GM19035 (cell line): Measurements from ENCODE around the gene APOO.
"Not testable (repeated sequence)": the region's sequence is repeated elsewhere in the genome, so short reads cannot be mapped to it uniquely, and the experiment has no call there.

Experiments used
- ATAC-seq: cut with Tn5 transposase; IDR thresholded peaks from one replicate; pipeline ENCODE4 v1.9.1; 2021; ENCODE audit not compliant: unreplicated experiment

Gene APOO

DNA sequence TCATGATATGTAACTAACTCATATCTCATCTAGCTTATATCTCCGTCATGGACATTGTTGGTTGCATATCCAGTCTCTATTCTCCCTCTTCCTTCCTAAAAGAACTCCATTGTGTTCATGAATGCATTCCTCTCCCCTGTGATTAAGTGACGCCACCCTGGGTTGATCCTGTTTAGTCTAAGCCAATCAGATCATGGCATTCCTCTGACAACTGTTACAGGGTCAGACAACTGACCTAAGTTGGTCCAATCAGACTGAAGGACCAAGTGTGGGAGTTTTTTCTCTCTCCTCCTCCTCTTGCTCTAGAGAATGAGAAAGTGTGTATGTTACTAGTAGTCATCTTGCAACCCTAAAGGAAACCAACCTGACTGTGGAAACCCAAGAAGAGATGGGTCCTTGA, 3.6 kb downstream of the APOO start:
- no peak for ATAC-seq

- no peak for ATAC-seq
Observed at GRCh38 chrX:23902419-23902818, 5.3 kb downstream of the APOO start.

DNA sequence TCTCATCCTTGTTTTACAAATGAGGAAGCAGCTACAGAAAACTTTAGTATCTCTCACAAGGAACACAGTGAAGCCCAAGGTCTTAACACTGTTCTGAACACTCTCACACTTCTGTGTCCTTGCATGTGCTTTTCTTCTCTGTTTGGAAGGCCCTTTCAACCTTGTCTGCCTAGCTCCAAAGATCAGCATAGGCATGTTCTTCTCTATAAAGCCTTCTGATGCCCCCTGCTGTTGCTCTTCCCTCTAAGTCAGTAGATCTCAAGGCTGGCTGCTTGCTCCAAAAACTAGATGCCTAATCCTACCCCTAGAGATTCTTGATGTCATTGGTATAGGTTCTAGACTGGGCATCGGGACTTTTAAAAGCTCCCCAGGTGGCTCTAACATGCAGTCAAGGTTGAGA, 5.9 kb downstream of the APOO start:
- ATAC-seq, result peak; percentile 56

- no peak for ATAC-seq
Observed at GRCh38 chrX:23901060-23901459, 6.7 kb downstream of the APOO start.

GRCh38 chrX:23900220-23900797, 7.4 kb downstream of the APOO start:
- ATAC-seq, result no peak

DNA sequence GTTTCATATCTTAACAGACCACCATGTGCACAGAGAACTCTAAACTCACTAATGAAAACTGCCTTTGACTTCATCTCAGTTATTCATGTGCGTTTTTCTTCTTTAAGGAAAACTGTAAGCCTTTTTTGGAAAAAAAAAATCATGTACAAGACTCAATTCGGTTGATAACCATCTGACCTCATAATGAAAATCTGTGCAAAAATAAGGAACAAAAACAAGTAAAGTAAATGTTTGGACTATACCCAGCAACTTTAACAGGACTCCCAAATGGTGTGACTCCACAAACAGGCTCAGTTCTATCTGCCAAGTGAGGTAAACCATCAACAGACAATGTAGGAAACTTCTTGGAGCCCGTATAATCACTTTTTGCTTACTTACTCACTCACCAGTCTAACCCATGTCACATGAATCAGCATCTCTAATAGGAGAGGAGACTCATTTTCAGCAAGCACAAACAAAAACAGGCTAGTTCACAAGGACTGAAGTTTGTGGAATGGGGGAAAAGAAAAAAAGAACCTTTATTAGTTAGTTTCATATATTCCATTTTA, 9.3 kb downstream of the APOO start:
- no peak for ATAC-seq

- no peak for ATAC-seq
Observed at GRCh38 chrX:23896981-23897380, 10.8 kb downstream of the APOO start.

DNA sequence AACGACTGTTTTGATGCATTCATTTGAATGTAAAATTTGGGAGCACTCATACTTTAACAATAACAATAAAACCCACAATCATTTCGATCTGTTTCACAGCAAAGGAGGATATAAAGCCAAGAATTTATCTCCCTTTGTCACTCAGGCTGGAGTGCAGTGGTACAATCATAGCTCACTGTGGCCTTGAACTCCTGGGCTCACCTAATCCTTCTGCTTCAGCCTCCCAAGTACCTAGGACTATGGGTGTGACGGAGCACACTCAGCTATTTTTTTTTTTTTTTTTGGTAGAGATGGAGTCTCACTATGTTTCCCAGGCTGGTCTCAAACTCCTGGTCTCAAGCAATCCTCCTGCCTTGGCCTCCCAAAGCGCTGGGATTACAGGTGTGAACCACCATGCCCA, 11.2 kb downstream of the APOO start:
- ATAC-seq, result not testable (repeated sequence)

- ATAC-seq, result not testable (repeated sequence)
Observed at GRCh38 chrX:23894993-23895392, 12.7 kb downstream of the APOO start.

GRCh38 chrX:23890933-23891332, 16.8 kb downstream of the APOO start:
- no peak for ATAC-seq

DNA sequence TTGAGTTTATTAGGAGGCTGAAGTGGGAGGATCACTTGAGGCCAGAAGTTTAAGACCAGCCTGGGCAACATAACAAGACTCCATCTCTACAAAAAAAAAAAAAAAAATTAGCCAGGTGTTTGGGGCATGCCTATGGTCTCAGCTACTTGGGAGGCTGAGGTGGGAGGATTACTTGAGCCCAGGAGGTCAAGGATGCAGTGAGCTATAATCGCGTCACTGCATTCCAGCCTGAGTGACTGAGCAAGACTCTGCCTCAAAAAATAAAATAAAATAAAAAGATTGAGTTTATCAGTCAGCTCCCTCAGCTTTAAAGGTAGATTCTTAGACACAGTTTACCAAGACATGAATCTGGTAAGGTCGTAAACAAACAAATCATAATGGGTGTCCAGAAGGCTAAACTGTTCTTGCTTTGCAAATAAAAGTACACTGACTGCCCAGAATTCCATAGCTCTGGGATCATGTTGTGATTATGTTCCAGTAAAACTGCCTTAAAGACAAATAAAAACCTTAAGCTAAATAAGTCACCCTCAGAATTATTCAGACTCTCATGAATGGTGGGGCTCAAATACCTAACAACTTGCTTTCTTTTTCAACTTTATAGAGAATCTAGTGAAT, 18.7 kb downstream of the APOO start:
- no peak for ATAC-seq

GRCh38 chrX:23887918-23888317, 19.8 kb downstream of the APOO start:
- no peak for ATAC-seq

GRCh38 chrX:23887451-23887850, 20.3 kb downstream of the APOO start:
- no peak for ATAC-seq

DNA sequence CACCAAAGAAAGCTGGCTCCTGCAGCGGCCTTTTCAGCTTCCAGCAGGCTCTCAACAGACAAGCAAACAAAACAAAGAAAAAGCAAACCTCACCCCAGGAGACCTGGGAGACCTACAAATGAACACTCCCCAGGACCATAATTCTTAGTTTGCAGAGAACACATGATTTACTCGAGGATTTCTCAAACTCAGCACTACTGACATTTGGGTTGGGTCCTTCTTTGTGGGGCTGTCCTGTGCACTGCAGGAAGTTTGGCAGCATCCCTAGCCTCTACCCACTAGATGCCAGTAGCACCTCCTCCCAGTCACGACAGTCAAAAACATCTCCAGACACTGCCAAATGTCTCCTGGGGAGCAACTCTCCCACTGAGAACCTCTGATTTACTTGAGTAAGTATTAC, 21.9 kb downstream of the APOO start:
- ATAC-seq, result no peak

- ATAC-seq, result no peak
Observed at GRCh38 chrX:23884427-23885024, 23.2 kb downstream of the APOO start.

- ATAC-seq, result no peak
Observed at GRCh38 chrX:23883737-23884354, 23.9 kb downstream of the APOO start.

DNA sequence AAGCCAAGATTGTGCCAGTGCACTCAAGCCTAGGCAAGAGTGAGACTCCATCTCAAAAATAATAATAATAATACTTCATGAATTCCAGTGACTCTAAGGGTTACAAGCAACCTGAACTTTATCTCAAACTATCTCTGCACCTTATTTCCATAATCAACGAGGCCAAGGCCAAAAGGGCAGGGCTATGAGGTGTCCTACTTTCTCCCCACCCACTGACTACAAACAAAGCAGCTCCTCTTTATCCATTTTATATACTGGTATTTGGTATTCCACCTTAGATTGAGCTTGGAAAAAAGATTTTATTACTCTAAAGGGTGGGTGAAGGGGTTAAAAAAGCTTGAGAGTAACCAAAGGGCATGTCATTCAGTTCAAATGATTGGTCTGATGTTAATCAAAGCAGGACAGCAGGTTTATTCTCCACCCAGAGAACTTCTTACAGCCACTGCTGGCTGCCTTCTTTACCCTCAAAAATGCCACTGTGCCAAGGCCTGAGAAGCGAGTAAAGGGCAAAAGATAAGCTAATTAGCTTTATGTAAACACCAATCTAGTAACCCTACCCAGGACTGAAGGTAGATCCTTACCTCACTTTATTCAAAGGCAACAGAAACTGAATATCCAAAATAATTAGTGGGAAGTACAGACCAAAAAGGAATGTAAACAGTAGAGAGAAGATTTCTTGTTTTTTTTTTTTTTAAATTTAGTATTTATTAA, 28.2 kb downstream of the APOO start:
- no peak for ATAC-seq

DNA sequence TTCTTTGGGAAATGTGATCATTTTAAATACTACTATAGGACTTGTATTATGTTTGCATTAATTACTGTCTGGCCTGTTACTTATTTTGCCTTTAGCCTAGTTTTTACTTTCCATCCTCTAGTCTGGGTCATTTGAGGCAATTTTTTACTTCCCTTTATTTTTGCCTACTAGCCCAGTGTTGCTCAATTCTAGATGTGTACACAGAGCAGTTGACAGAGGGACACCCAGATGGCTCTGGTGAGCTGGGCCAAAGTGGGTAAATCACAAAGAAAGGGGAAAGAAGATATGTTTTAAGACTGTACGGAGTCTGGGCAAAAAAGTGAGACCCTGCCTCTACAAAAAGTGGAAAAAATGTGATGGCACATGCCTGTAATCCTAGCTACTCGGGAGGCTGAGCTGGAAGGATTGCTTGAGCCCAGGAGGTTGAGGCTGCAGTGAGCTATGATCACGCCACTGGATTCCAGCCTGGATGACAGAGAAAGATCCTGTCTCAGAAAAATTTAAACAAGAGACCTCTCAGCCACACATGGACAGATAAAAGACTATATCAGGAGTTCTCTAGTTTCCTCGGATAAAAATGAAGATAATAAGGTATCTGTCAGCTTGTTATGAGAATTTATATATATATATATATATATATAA, 35.7 kb downstream of the APOO start:
- no peak for ATAC-seq

- ATAC-seq, result no peak
Observed at GRCh38 chrX:23870041-23870440, 37.7 kb downstream of the APOO start.

DNA sequence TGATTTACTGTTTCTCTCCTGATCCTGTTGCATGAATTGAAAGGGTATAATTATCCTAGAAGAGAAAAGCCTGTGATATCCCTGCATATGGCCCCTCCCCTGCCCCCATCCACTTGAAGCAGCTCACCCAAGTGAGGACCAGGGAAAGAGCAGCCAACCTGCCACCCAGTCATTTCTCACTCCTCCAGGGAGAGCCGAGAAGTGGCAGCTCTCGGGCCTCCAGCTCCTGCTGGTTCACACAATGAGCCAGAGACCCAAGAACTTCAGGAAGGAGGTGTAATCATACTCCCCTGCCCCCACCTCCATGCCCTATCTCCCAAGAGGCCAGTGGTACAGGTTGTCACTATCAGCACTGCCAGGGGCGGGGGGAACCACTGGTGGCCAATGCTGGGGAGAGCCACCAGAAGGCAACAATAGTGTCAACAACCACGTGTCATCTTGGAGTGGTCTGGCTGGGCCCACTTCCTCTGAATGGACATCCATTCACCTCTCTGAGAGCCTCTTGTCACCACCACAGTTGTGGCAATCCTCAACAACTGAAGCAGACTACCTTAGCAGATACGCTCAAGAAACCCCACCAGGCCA, 42.9 kb downstream of the APOO start:
- ATAC-seq, result no peak

GRCh38 chrX:23861952-23862351, 45.8 kb downstream of the APOO start:
- ATAC-seq, result peak; percentile 25
